HEK293 (cell line): Measurements from ENCODE around the gene NECTIN1.

Experiments used
- CTCF ChIP-seq: fragments of 450-650 bp; formaldehyde crosslinking; IDR thresholded peaks from 2 replicates; pipeline ENCODE4 v1.5.1; 2016; ENCODE audit warnings: missing biosample characterization, missing genetic modification characterization
- MEIS1 ChIP-seq: sonication (generic); formaldehyde crosslinking; IDR thresholded peaks from 2 replicates; pipeline ENCODE4 v1.8.1; 2022; ENCODE audit warnings: missing genetic modification reagents, mild to moderate bottlenecking, borderline replicate concordance
- ZNF184 ChIP-seq: fragments of 450-650 bp; IDR thresholded peaks from 2 replicates; pipeline ENCODE4 v1.5.1; 2018; ENCODE audit warnings: missing biosample characterization, mild to moderate bottlenecking, missing genetic modification characterization
- ZNF26 ChIP-seq: fragments of 450-650 bp; formaldehyde crosslinking; IDR thresholded peaks from 2 replicates; pipeline ENCODE4 v1.5.1; 2016; ENCODE audit warnings: missing biosample characterization, missing genetic modification characterization
- ZNF48 ChIP-seq: fragments of 450-650 bp; formaldehyde crosslinking; IDR thresholded peaks from 2 replicates; pipeline ENCODE4 v1.5.1; 2016; ENCODE audit warnings: missing biosample characterization, missing genetic modification characterization
- ZNF544 ChIP-seq: fragments of 450-650 bp; formaldehyde crosslinking; IDR thresholded peaks from 2 replicates; pipeline ENCODE4 v1.5.0; 2017; ENCODE audit warnings: missing biosample characterization, missing genetic modification characterization
- ZNF629 ChIP-seq: fragments of 450-650 bp; formaldehyde crosslinking; IDR thresholded peaks from 2 replicates; pipeline ENCODE4 v1.5.1; 2017; ENCODE audit warnings: missing biosample characterization, missing genetic modification characterization
- ZNF707 ChIP-seq: fragments of 450-650 bp; formaldehyde crosslinking; IDR thresholded peaks from 2 replicates; pipeline ENCODE4 v1.5.1; 2016; ENCODE audit warnings: missing biosample characterization, missing genetic modification characterization
- ZNF777 ChIP-seq: fragments of 450-650 bp; formaldehyde crosslinking; IDR thresholded peaks from 2 replicates; pipeline ENCODE4 v1.5.1; 2017; ENCODE audit warnings: missing biosample characterization, missing genetic modification characterization, borderline replicate concordance
- ZXDB ChIP-seq: fragments of 450-650 bp; formaldehyde crosslinking; IDR thresholded peaks from 2 replicates; pipeline ENCODE4 v1.5.1; 2016; ENCODE audit warnings: missing biosample characterization, missing genetic modification characterization

- TF ChIP-seq ZNF629 (tag by site-specific recombination) (no peak), ZNF26 (no peak), MEIS1 (CRISPR knock-in tag) (no peak), CTCF (tag by site-specific recombination) (no peak), ZNF184 (tag by site-specific recombination) (no peak), ZXDB (tag by site-specific recombination) (no peak), ZNF707 (tag by site-specific recombination) (no peak), ZNF544 (tag by site-specific recombination) (no peak), ZNF777 (no peak), ZNF48 (tag by site-specific recombination) (no peak)
Measured at GRCh38 chr11:119624629-119625028, 104.4 kb downstream of the NECTIN1 start.
